Endodermal cell (in vitro differentiated cells): Measurements from ENCODE around the gene KBTBD13. TPM values are rescaled to one million over a fixed set of nuclear protein-coding genes. Genes with fewer than 3 reads are reported as not detected.

Experiments used
- DNase-seq: peaks from one replicate; pipeline ENCODE4 v3.0.0-alpha.2; 2017
- H3K27ac ChIP-seq: 2 replicates; pipeline ENCODE4 v1.5.1; 2013; ENCODE audit warnings: mild to moderate bottlenecking, low read depth, low read length, moderate library complexity
- H3K27me3 ChIP-seq: 2 replicates; pipeline ENCODE4 v1.6.1; 2013; ENCODE audit warnings: mild to moderate bottlenecking, low read length, moderate library complexity; ENCODE audit not compliant: insufficient read depth, control insufficient read depth, poor library complexity, severe bottlenecking
- H3K36me3 ChIP-seq: 2 replicates; pipeline ENCODE4 v1.7.0; 2013; ENCODE audit warnings: mild to moderate bottlenecking, low read length, moderate library complexity; ENCODE audit not compliant: control insufficient read depth, insufficient read depth
- H3K4me1 ChIP-seq: one replicate; pipeline ENCODE4 v1.7.0; 2013; ENCODE audit warnings: low read length; ENCODE audit not compliant: control insufficient read depth, insufficient read depth
- H3K4me3 ChIP-seq: 2 replicates; pipeline ENCODE4 v1.5.1; 2013; ENCODE audit warnings: mild to moderate bottlenecking, low read length, moderate library complexity
- H3K9ac ChIP-seq: 2 replicates; pipeline ENCODE4 v1.6.1; 2013; ENCODE audit warnings: mild to moderate bottlenecking, low read length, moderate library complexity; ENCODE audit not compliant: poor library complexity, severe bottlenecking; ENCODE audit errors: extremely low read depth
- H3K9me3 ChIP-seq: 2 replicates; pipeline ENCODE4 v1.6.1; 2013; ENCODE audit warnings: mild to moderate bottlenecking, low read length, moderate library complexity; ENCODE audit not compliant: control insufficient read depth
- H3K27ac Mint-ChIP-seq: 2 replicates; pipeline ENCODE4 v1.8.0; 2020; ENCODE audit warnings: mixed read lengths
- H3K27me3 Mint-ChIP-seq: 2 replicates; pipeline ENCODE4 v1.8.0; 2021; ENCODE audit warnings: mild to moderate bottlenecking, mixed read lengths; ENCODE audit not compliant: insufficient read depth
- H3K36me3 Mint-ChIP-seq: 2 replicates; pipeline ENCODE4 v1.8.0; 2020; ENCODE audit warnings: low read depth, mixed read lengths
- H3K4me1 Mint-ChIP-seq: 2 replicates; pipeline ENCODE4 v1.8.0; 2020; ENCODE audit warnings: mixed read lengths
- H3K4me3 Mint-ChIP-seq: 2 replicates; pipeline ENCODE4 v1.8.0; 2020; ENCODE audit warnings: mild to moderate bottlenecking, moderate library complexity, mixed read lengths
- H3K9me3 Mint-ChIP-seq: 2 replicates; pipeline ENCODE4 v1.8.0; 2020; ENCODE audit warnings: mild to moderate bottlenecking, mixed read lengths
- CTCF ChIP-seq: fragments of 200-600 bp; sonication (generic); conservative IDR thresholded peaks from 2 replicates; pipeline ENCODE4 v1.5.0; 2021; ENCODE audit warnings: antibody characterized with exemption, mild to moderate bottlenecking
- WGBS, 2 experiments: methylation state at CpG; one replicate each; pipeline versions ENCODE4 v1.1.5 to v1.1.7; 2013; ENCODE audit warnings: missing lambda C conversion rate in 2 of 2, mixed read lengths in 1 of 2; ENCODE audit not compliant: insufficient coverage in 1 of 2, insufficient read length in 1 of 2; 5-methylcytosine and 5-hydroxymethylcytosine counted together
- total RNA-seq, 2 donors: library from RNA; stranded (reverse); fragmentation: NEBNext Ultra II Directional in 1 of 2; extraction: Animal tissue kit (Norgen Biotek cat#: 25700) in 1 of 2; gene quantifications; 2 replicates in 1 of 2; 3 replicates in 1 of 2; pipeline ENCODE4 v1.2.1, GENCODE V29; 2021

The KBTBD13 gene
- total RNA-seq, 2 donors from 2014 or later: not detected

GRCh38 chr15:65087873-65088642, 11.5 kb downstream of the KBTBD13 start:
- H3K36me3 ChIP-seq: no peaks in the 10 kb centered on the region
- no peak for DNase-seq
- no peak overlapping the region for H3K4me3 ChIP-seq
- peaks cover 19% of the 10 kb centered on the region for H3K27me3 Mint-ChIP-seq
- no peak overlapping the region for H3K4me3 Mint-ChIP-seq
- no peaks in the 10 kb centered on the region for H3K36me3 Mint-ChIP-seq
- 91 to 99% methylated on average over 7 to 13 of the region's 13 CpGs for WGBS, 2 experiments
- no peak for TF ChIP-seq CTCF
- peaks cover 35% of the 10 kb centered on the region for H3K4me1 ChIP-seq
- peak overlapping the region; percentile 52 for H3K27ac Mint-ChIP-seq
- H3K9ac ChIP-seq: no peak overlapping the region
- H3K27ac ChIP-seq: no peak overlapping the region
- no peaks in the 10 kb centered on the region for H3K9me3 Mint-ChIP-seq
- H3K9me3 ChIP-seq: no peaks in the 10 kb centered on the region
- no peaks in the 10 kb centered on the region for H3K27me3 ChIP-seq
- peaks cover 59% of the 10 kb centered on the region for H3K4me1 Mint-ChIP-seq

- Histone ChIP-seq H3K9ac (no peak overlapping the region), H3K4me1 (peaks cover 31% of the 10 kb centered on the region), H3K9me3 (no peaks in the 10 kb centered on the region), H3K4me3 (peak overlapping the region; percentile 12), H3K27me3 (no peaks in the 10 kb centered on the region), H3K27ac (no peak overlapping the region), H3K36me3 (no peaks in the 10 kb centered on the region)
- H3K27ac Mint-ChIP-seq: peak overlapping the region; percentile 52
- H3K27me3 Mint-ChIP-seq: peaks cover 19% of the 10 kb centered on the region
- DNase-seq: no peak
- H3K36me3 Mint-ChIP-seq: no peaks in the 10 kb centered on the region
- H3K4me3 Mint-ChIP-seq: peak overlapping the region; percentile 26
- no peaks in the 10 kb centered on the region for H3K9me3 Mint-ChIP-seq
- WGBS, 2 experiments: 67 to 82% methylated on average over 1 to 6 of the region's 6 CpGs
- no peak for TF ChIP-seq CTCF
- H3K4me1 Mint-ChIP-seq: peaks cover 53% of the 10 kb centered on the region
Measured at GRCh38 chr15:65088643-65089021, 12.1 kb downstream of the KBTBD13 start.

GRCh38 chr15:65089206-65089824, 12.8 kb downstream of the KBTBD13 start:
- Histone ChIP-seq H3K27me3 (no peaks in the 10 kb centered on the region), H3K9me3 (no peaks in the 10 kb centered on the region), H3K36me3 (no peaks in the 10 kb centered on the region), H3K4me3 (peak overlapping the region; percentile 12), H3K4me1 (peaks cover 25% of the 10 kb centered on the region), H3K9ac (no peak overlapping the region), H3K27ac (no peak overlapping the region)
- Mint-ChIP-seq H3K4me3 (peak overlapping the region; percentile 26), H3K36me3 (no peaks in the 10 kb centered on the region), H3K9me3 (no peaks in the 10 kb centered on the region), H3K27ac (peak overlapping the region; percentile 64), H3K4me1 (peaks cover 46% of the 10 kb centered on the region), H3K27me3 (peaks cover 18% of the 10 kb centered on the region)
- TF ChIP-seq CTCF: no peak
- 79 to 83% methylated on average over 2 to 5 of the region's 5 CpGs for WGBS, 2 experiments
- no peak for DNase-seq
